ENCODE results near the gene DGCR8. TPM values are rescaled to one million over a fixed set of nuclear protein-coding genes. Genes with fewer than 3 reads are reported as not detected.

The DGCR8 gene
- polyA plus RNA-seq, 1 experiment, result 22.0 TPM

- CTCF ChIA-PET, result no interaction called here
- no peak for DNase-seq (ENCODE audit: low read depth, low spot score)
- H3K4me3 ChIP-seq (ENCODE audit: low read depth, low read length), result no peak overlapping the region
- POLR2A ChIA-PET, result interaction anchor here (0.5 kb wide), 1 partner anchor 24 kb away, joined by 9 read pairs; no protein-coding TSS in a partner anchor
- H3K9me3 ChIP-seq (ENCODE audit: control insufficient read depth, insufficient read depth, low read length), result no peaks in the 10 kb centered on the region
- TF ChIP-seq, protein P1, sequence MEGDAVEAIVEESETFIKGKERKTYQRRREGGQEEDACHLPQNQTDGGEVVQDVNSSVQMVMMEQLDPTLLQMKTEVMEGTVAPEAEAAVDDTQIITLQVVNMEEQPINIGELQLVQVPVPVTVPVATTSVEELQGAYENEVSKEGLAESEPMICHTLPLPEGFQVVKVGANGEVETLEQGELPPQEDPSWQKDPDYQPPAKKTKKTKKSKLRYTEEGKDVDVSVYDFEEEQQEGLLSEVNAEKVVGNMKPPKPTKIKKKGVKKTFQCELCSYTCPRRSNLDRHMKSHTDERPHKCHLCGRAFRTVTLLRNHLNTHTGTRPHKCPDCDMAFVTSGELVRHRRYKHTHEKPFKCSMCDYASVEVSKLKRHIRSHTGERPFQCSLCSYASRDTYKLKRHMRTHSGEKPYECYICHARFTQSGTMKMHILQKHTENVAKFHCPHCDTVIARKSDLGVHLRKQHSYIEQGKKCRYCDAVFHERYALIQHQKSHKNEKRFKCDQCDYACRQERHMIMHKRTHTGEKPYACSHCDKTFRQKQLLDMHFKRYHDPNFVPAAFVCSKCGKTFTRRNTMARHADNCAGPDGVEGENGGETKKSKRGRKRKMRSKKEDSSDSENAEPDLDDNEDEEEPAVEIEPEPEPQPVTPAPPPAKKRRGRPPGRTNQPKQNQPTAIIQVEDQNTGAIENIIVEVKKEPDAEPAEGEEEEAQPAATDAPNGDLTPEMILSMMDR (IDR thresholded peaks at IDR 0.05; ENCODE audit: low read depth, low read length), result no peak
- no peaks in the 10 kb centered on the region for H3K27me3 ChIP-seq (ENCODE audit: control insufficient read depth, insufficient read depth, low read length)
- H3K27ac ChIP-seq (ENCODE audit: low read depth, low read length), result no peak overlapping the region
Measured at GRCh38 chr22:20094197-20094807, 14.3 kb downstream of the DGCR8 start.

GRCh38 chr22:20095521-20095920 lies 15.5 kb downstream of the DGCR8 start:
- Histone ChIP-seq H3K27ac (ENCODE audit: low read depth, low read length) (no peak overlapping the region), H3K9me3 (ENCODE audit: control insufficient read depth, insufficient read depth, low read length) (no peaks in the 10 kb centered on the region), H3K4me3 (ENCODE audit: low read depth, low read length) (no peak overlapping the region), H3K27me3 (ENCODE audit: control insufficient read depth, insufficient read depth, low read length) (no peaks in the 10 kb centered on the region)
- TF ChIP-seq, protein P1 (IDR thresholded peaks at IDR 0.05; ENCODE audit: low read depth, low read length), result no peak
- DNase-seq (ENCODE audit: low read depth, low spot score), result no peak
- CTCF ChIA-PET, result no interaction called here
- POLR2A ChIA-PET, result no interaction called here

DNA sequence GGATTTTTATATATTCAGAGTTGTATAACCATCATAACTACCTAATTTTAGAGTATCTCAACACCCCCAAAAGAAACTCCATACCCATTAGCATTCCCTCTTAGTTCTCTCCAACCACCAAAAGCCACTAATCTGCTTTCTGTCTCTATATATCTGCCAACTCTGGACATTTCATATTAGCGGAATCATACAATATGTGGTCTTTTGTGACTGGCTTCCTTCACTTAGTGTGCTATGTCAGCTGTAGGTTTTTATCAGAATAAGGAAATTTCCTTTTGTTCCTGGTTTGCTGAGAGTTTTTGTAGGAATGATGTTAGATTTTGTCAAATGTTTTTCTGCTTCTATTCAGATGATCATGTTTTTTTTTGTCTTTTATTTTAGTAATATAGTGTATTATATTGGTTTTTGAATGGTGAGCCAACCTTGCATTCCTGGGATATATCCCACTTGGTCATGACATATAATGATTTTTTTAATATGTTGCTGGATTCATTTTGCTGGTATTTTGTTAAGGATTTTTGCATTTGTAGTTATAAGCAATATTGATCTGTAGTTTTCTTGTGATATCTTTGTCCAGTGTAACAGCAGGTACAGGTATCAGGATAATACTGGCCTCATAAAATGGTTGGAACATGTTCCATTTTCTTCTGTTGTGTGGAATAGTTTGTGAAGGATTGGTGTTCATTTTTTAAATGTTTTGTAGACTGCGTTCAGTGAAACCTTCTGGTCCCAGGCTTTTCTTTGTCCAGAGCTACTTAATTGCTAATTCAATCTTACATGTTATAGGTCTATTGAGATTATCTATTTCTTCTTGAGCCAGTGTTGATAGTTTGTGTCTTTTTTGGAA lies 16.8 kb downstream of the DGCR8 start:
- CTCF ChIA-PET, result no interaction called here
- Histone ChIP-seq H3K4me3 (ENCODE audit: low read depth, low read length) (no peak overlapping the region), H3K27me3 (ENCODE audit: control insufficient read depth, insufficient read depth, low read length) (no peaks in the 10 kb centered on the region), H3K9me3 (ENCODE audit: control insufficient read depth, insufficient read depth, low read length) (no peaks in the 10 kb centered on the region), H3K27ac (ENCODE audit: low read depth, low read length) (no peak overlapping the region)
- TF ChIP-seq, protein P1 (IDR thresholded peaks at IDR 0.05; ENCODE audit: low read depth, low read length), result no peak
- POLR2A ChIA-PET, result no interaction called here
- DNase-seq (ENCODE audit: low read depth, low spot score), result no peak

DNA sequence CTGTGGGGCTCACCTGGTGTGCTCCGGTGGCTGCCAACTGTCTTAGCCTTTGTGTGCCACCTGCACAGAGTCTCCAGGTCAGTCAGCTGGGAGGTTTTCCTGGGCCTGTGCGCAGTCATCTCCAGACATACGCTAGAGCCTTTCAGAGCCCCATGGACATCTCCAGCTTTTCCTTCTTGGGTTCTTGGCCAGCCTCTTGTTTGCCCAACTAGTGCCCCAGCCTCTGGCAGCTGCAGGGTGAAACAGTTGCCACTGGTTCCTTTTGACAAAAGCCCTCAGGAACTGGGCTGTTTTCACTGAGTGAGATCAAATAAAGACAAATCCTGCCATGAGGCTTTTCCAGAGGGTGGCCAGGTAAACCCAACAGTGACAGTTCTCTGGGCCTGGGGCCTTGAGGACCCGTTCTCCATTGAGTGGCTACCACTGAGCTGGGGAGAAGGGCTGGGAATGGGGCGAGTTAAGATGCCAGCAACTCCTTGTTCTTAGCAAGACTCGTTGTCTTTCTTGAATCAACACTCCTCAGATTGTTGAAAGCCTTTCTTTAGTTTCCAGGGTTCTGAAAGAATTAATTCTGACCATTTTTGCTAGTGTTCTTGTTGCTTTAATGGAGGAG lies 19.2 kb downstream of the DGCR8 start:
- Histone ChIP-seq H3K4me3 (ENCODE audit: low read depth, low read length) (no peak overlapping the region), H3K27ac (ENCODE audit: low read depth, low read length) (no peak overlapping the region), H3K27me3 (ENCODE audit: control insufficient read depth, insufficient read depth, low read length) (no peaks in the 10 kb centered on the region), H3K9me3 (ENCODE audit: control insufficient read depth, insufficient read depth, low read length) (no peaks in the 10 kb centered on the region)
- TF ChIP-seq, protein P1 (IDR thresholded peaks at IDR 0.05; ENCODE audit: low read depth, low read length), result no peak
- ChIA-PET POLR2A (no interaction called here), CTCF (no interaction called here)
- DNase-seq (ENCODE audit: low read depth, low spot score), result no peak

GRCh38 chr22:20101638-20102037 lies 21.6 kb downstream of the DGCR8 start:
- CTCF ChIA-PET, result no interaction called here
- POLR2A ChIA-PET, result no interaction called here

More at GRCh38 chr22:20101638-20102037, 21.6 kb downstream of the DGCR8 start:
- TF ChIP-seq, protein P1 (IDR thresholded peaks at IDR 0.05; ENCODE audit: low read depth, low read length), result no peak
- DNase-seq (ENCODE audit: low read depth, low spot score), result no peak
- Histone ChIP-seq H3K4me3 (ENCODE audit: low read depth, low read length) (no peak overlapping the region), H3K9me3 (ENCODE audit: control insufficient read depth, insufficient read depth, low read length) (no peaks in the 10 kb centered on the region), H3K27ac (ENCODE audit: low read depth, low read length) (no peak overlapping the region), H3K27me3 (ENCODE audit: control insufficient read depth, insufficient read depth, low read length) (no peaks in the 10 kb centered on the region)

Measured in AG04450 (cell line).